SK-N-SH (cell line): ENCODE data around the gene EPHA10. TPM values are rescaled to one million over a fixed set of nuclear protein-coding genes. Genes with fewer than 3 reads are reported as not detected.

Source experiments
- CTCF ChIA-PET: fragments of 300-600, 350-600 bp; formaldehyde crosslinking; extraction: SDS; loops from one replicate; lab custom pipeline; 2021; lab: Yijun Ruan, JAX
- POLR2A ChIA-PET: fragments of 350-600 bp; sonication (Branson Sonifier 250); formaldehyde crosslinking; extraction: SDS; loops from one replicate; lab custom pipeline; 2020; ENCODE audit warnings: antibody characterized with exemption, inconsistent platforms; lab: Yijun Ruan, JAX
- DNase-seq: peaks from one replicate; pipeline ENCODE4 v3.0.0; 2012
- H2AFZ ChIP-seq: fragments of 200-600 bp; sonication (generic); 2 replicates; pipeline ENCODE4 v1.8.1; 2016; ENCODE audit warnings: antibody characterized with exemption, mild to moderate bottlenecking, low read depth
- H3F3A ChIP-seq: fragments of 200-600 bp; sonication (generic); replicated peaks from 2 replicates; pipeline ENCODE3; 2016; ENCODE audit warnings: antibody characterized with exemption, mild to moderate bottlenecking; ENCODE audit not compliant: insufficient read depth
- H3K27ac ChIP-seq, 2 experiments: fragments of 200-500 bp in 1 of 2; fragments of 200-600 bp in 1 of 2; sonication (Bioruptor generic) in 1 of 2; sonication (generic), shearing (Covaris generic) in 1 of 2; 2 replicates each; pipeline versions ENCODE4 v1.5.1 to v1.6.1; 2014 to 2016; ENCODE audit warnings: low read depth in 2 of 2, inconsistent platforms in 1 of 2, low read length in 1 of 2, mild to moderate bottlenecking in 1 of 2, mixed read lengths in 1 of 2
- H3K27me3 ChIP-seq: fragments of 200-600 bp; sonication (generic), shearing (Covaris generic); 2 replicates; pipeline ENCODE4 v1.6.1; 2016; ENCODE audit warnings: mixed run types; ENCODE audit not compliant: insufficient read depth
- H3K36me3 ChIP-seq, 2 experiments: fragments of 200-500 bp in 1 of 2; fragments of 200-600 bp in 1 of 2; sonication (Bioruptor generic) in 1 of 2; sonication (generic) in 1 of 2; replicated peaks in 1 of 2; 2 replicates each; pipeline versions ENCODE3 to v1.5.1; 2014 to 2016; ENCODE audit warnings: low read length in 1 of 2, mild to moderate bottlenecking in 1 of 2; ENCODE audit not compliant: insufficient read depth in 2 of 2, control insufficient read depth in 1 of 2
- H3K4me1 ChIP-seq, 2 experiments: fragments of 200-500 bp in 1 of 2; fragments of 200-600 bp in 1 of 2; sonication (Bioruptor generic) in 1 of 2; sonication (generic), shearing (Covaris generic) in 1 of 2; 2 replicates each; pipeline versions ENCODE4 v1.5.1 to v1.6.1; 2014 to 2016; ENCODE audit warnings: low read depth in 1 of 2, low read length in 1 of 2, mixed run types in 1 of 2; ENCODE audit not compliant: insufficient read depth in 2 of 2, control insufficient read depth in 1 of 2
- H3K4me2 ChIP-seq: fragments of 200-600 bp; sonication (generic), shearing (Covaris generic); 2 replicates; pipeline ENCODE4 v1.6.1; 2017; ENCODE audit warnings: mixed run types
- H3K4me3 ChIP-seq, 2 experiments: fragments of 200-500 bp in 1 of 2; fragments of 200-600 bp in 1 of 2; sonication (Bioruptor generic) in 1 of 2; sonication (generic), shearing (Covaris generic) in 1 of 2; 2 replicates each; pipeline versions ENCODE4 v1.5.1 to v1.8.1; 2014 to 2016; ENCODE audit warnings: low read depth in 2 of 2, inconsistent platforms in 1 of 2, low read length in 1 of 2, mild to moderate bottlenecking in 1 of 2, mixed read lengths in 1 of 2, moderate library complexity in 1 of 2
- H3K79me2 ChIP-seq: fragments of 200-600 bp; sonication (generic); 2 replicates; pipeline ENCODE4 v1.8.1; 2017; ENCODE audit warnings: mild to moderate bottlenecking; ENCODE audit not compliant: insufficient read depth
- H3K9ac ChIP-seq: fragments of 200-600 bp; sonication (generic); 2 replicates; pipeline ENCODE4 v1.6.1; 2017; ENCODE audit warnings: mixed run types
- H3K9me2 ChIP-seq: fragments of 200-600 bp; sonication (generic); 2 replicates; pipeline ENCODE4 v1.6.1; 2017; ENCODE audit warnings: mixed run types
- H3K9me3 ChIP-seq: fragments of 200-600 bp; sonication (generic); 2 replicates; pipeline ENCODE4 v1.6.1; 2017; ENCODE audit warnings: mixed run types, mild to moderate bottlenecking, moderate library complexity
- H4K20me1 ChIP-seq: fragments of 200-600 bp; sonication (generic); 2 replicates; pipeline ENCODE4 v1.6.1; 2017; ENCODE audit warnings: mild to moderate bottlenecking, mixed run types; ENCODE audit not compliant: insufficient read depth
- EP300 ChIP-seq, 2 experiments: IDR thresholded peaks; 2 replicates each; pipeline versions ENCODE4 v1.4.0 to v1.6.1; 2012; ENCODE audit warnings: borderline replicate concordance in 1 of 2, low read depth in 1 of 2, low read length in 1 of 2
- FOSL2 ChIP-seq: IDR thresholded peaks from 2 replicates; pipeline ENCODE4 v1.4.0; 2012; ENCODE audit warnings: low read depth, mild to moderate bottlenecking, moderate library complexity, borderline replicate concordance
- FOXJ3 ChIP-seq: sonication (generic); formaldehyde crosslinking; IDR thresholded peaks from 2 replicates; pipeline ENCODE4 v1.5.1; 2020; ENCODE audit warnings: mild to moderate bottlenecking, missing genetic modification reagents
- IRF3 ChIP-seq: fragments of 150-350 bp; IDR thresholded peaks from 2 replicates; pipeline ENCODE4 v1.6.1; 2016; ENCODE audit warnings: mild to moderate bottlenecking, low read depth, low read length
- MAX ChIP-seq: IDR thresholded peaks from 2 replicates; pipeline ENCODE4 v1.4.0; 2012; ENCODE audit warnings: low read depth
- MEF2A ChIP-seq: IDR thresholded peaks from 2 replicates; pipeline ENCODE4 v1.4.0; 2012; ENCODE audit warnings: low read depth, borderline replicate concordance
- MXI1 ChIP-seq: IDR thresholded peaks from 2 replicates; pipeline ENCODE4 v1.6.1; 2012; ENCODE audit warnings: mild to moderate bottlenecking, low read depth, low read length, improper control_type of control experiment
- NFIC ChIP-seq: IDR thresholded peaks from 2 replicates; pipeline ENCODE4 v1.4.0; 2012; ENCODE audit warnings: borderline replicate concordance
- PBX3 ChIP-seq: IDR thresholded peaks from 2 replicates; pipeline ENCODE4; 2012
- POLR2AphosphoS5 ChIP-seq: IDR thresholded peaks from 2 replicates; pipeline ENCODE4 v1.6.1; 2012; ENCODE audit warnings: low read depth, low read length
- TEAD4 ChIP-seq: IDR thresholded peaks from 2 replicates; pipeline ENCODE4 v1.4.0; 2012; ENCODE audit warnings: mild to moderate bottlenecking, borderline replicate concordance; ENCODE audit not compliant: insufficient read depth
- USF1 ChIP-seq: IDR thresholded peaks from 2 replicates; pipeline ENCODE4 v1.4.0; 2012; ENCODE audit warnings: low read depth, borderline replicate concordance
- USF2 ChIP-seq: fragments of 150-350 bp; IDR thresholded peaks from 2 replicates; pipeline ENCODE4 v1.6.1; 2017; ENCODE audit warnings: antibody characterized with exemption, low read length, low read depth, borderline replicate concordance
- YY1 ChIP-seq: IDR thresholded peaks from 2 replicates; pipeline ENCODE4 v1.4.0; 2012; ENCODE audit warnings: low read depth, mild to moderate bottlenecking
- ZBTB33 ChIP-seq: IDR thresholded peaks from 2 replicates; pipeline ENCODE4 v1.4.0; 2012; ENCODE audit warnings: low read depth, borderline replicate concordance
- WGBS: methylation state at CpG from one replicate; pipeline ENCODE4 v1.1.6; 2017; ENCODE audit warnings: low lambda C conversion rate; 5-methylcytosine and 5-hydroxymethylcytosine counted together
- polyA plus RNA-seq, 3 experiments: library from polyadenylated mRNA; depleted of rRNA; stranded (reverse); fragments of >200 nt; gene quantifications; 2 replicates each; pipeline ENCODE4 v1.2.3, GENCODE V29; 2012

The EPHA10 gene
- polyA plus RNA-seq, 1 of the 3 experiments (the other 2 are of a cell fraction) = 0.05 TPM

GRCh38 chr1:37714226-37714625, 50.7 kb downstream of the EPHA10 start:
- no peak for DNase-seq
- Histone ChIP-seq H3K79me2 (no peaks in the 10 kb centered on the region), H3K4me3 (no peak overlapping the region), H4K20me1 (no peaks in the 10 kb centered on the region), H3K9me2 (no peaks in the 10 kb centered on the region), H3K4me1 (no peaks in the 10 kb centered on the region), H3K9ac (no peak overlapping the region), H3F3A (peaks cover 7% of the 10 kb centered on the region), H3K36me3 (peaks cover 3 to 5% of the 10 kb centered on the region in 2 experiments), H3K27me3 (no peaks in the 10 kb centered on the region), H3K9me3 (no peaks in the 10 kb centered on the region), H3K4me2 (no peak overlapping the region), H2AFZ (no peak overlapping the region), H3K27ac (no peak overlapping the region)
- 79% methylated on average over 8 of the region's 8 CpGs for WGBS
- TF ChIP-seq FOXJ3 (CRISPR knock-in tag) (no peak), FOSL2 (no peak), TEAD4 (no peak), USF1 (no peak), PBX3 (no peak), USF2 (no peak), ZBTB33 (no peak), NFIC (no peak), MAX (no peak), MXI1 (no peak)
- POLR2A ChIA-PET = no interaction called here
- CTCF ChIA-PET = no interaction called here

GRCh38 chr1:37708471-37708870, 56.4 kb downstream of the EPHA10 start:
- H3K27me3 ChIP-seq = no peaks in the 10 kb centered on the region
- H3K79me2 ChIP-seq = no peaks in the 10 kb centered on the region
- no peak for DNase-seq
- H3K4me1 ChIP-seq = no peaks in the 10 kb centered on the region
- H2AFZ ChIP-seq = no peak overlapping the region
- WGBS = 79% methylated on average over 2 of the region's 4 CpGs
- H3K27ac ChIP-seq = no peak overlapping the region
- no peaks in the 10 kb centered on the region for H3K9me3 ChIP-seq
- no peak overlapping the region for H3K4me2 ChIP-seq
- CTCF ChIA-PET = no interaction called here
- TF ChIP-seq POLR2AphosphoS5 = no peak
- no peak for TF ChIP-seq IRF3
- TF ChIP-seq YY1 = no peak
- TF ChIP-seq EP300 (IDR thresholded peaks at IDR 0.05; ENCODE audit: borderline replicate concordance in 1 of 2, low read depth in 1 of 2, low read length in 1 of 2) = no peak
- no peak for TF ChIP-seq MEF2A
- no peak for TF ChIP-seq PBX3
- TF ChIP-seq, all 33 proteins: peak for 0
- no peak overlapping the region for H3K4me3 ChIP-seq
- H3K36me3 ChIP-seq = peaks cover 16 to 34% of the 10 kb centered on the region in 2 experiments
- H3K9me2 ChIP-seq = no peaks in the 10 kb centered on the region
- POLR2A ChIA-PET = no interaction called here
- peaks cover 15% of the 10 kb centered on the region for H3F3A ChIP-seq
- H4K20me1 ChIP-seq = no peaks in the 10 kb centered on the region
- no peak overlapping the region for H3K9ac ChIP-seq
